Articular chondrocyte of knee joint (primary cell): Measurements from ENCODE around the gene PHF10. TPM values are rescaled to one million over a fixed set of nuclear protein-coding genes. Genes with fewer than 3 reads are reported as not detected.

ENCODE experiments used
- total RNA-seq: library from RNA; depleted of rRNA; stranded (reverse); fragments of >200 nt; gene quantifications from 2 replicates; pipeline ENCODE4 v1.2.3, GENCODE V29; 2012

PHF10 gene
- 15.2 and 21.2 TPM in 2 replicates for total RNA-seq

GRCh38 chr6:169724494-169725124 is at the start of gene PHF10:
Gene PHF10 (minus strand): TSS chr6:169724500. CDS start chr6:169723931, 569 bp downstream.

GRCh38 chr6:169751242-169752073 is 27.2 kb upstream of the PHF10 start, which contains the start of the genes DYNLT2 and ERMARD:
Gene DYNLT2 (minus strand): TSS chr6:169751572. CDS start chr6:169751458, 114 bp downstream.
Gene ERMARD (plus strand): TSS chr6:169751622. CDS start chr6:169751658, 36 bp downstream.

DNA sequence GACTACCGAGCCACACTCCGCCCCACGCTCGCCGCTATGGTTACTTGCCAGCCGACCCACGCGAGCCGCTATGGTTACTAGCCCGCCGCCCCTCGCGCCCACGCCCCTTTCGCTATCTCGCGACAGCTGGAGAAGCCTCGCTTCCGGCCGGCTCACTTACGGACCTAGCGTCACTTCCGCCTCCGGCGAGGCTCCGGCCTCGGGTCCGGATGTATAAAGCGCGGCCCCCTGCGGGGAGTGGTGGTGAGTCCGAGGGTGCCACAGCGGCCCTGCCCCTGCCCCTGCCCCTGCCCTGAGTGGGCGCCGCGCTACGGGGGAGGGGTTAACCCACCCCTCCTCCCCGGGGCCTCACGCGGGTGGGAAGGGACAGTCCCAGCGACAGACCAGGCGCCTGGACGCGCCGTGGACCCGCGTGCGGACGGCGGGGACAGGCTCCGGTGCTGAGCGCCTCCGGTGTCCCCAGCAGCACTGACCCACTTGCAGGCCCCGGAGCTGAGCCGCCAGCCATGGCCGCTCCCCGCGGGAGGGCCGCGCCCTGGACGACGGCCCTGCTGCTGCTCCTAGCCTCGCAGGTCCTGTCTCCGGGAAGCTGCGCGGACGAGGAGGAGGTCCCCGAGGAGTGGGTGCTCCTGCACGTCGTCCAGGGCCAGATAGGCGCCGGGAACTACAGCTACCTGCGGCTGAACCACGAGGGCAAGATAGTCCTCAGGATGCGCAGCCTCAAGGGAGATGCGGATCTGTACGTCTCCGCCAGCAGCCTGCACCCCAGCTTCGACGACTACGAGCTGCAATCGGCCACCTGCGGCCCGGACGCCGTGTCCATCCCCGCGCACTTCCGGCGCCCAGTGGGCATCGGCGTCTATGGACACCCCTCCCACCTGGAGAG is 22.1 kb downstream of the PHF10 start, which contains the start of the genes C6orf120 and WDR27:
C6orf120 (plus strand) TSS at position 173 of the 886 bp plus-strand sequence; CDS start at position 507, 334 bp downstream.
WDR27 (minus strand) TSS at position 76 of the 886 bp plus-strand sequence. CDS start 13,024 bp downstream, outside the sequence.

Other genes with a start within 250 kb of the PHF10 start
- 25.2 and 28.5 TPM in 2 replicates for gene WDR27, start 22.5 kb downstream of the PHF10 start, total RNA-seq
- 48.7 and 52.8 TPM in 2 replicates for gene C6orf120, start 22.4 kb downstream of the PHF10 start, total RNA-seq
- gene DYNLT2, start 27.1 kb upstream of the PHF10 start, total RNA-seq, result 1.5 and 2.1 TPM in 2 replicates
- gene ERMARD, start 27.1 kb upstream of the PHF10 start, total RNA-seq, result 20.9 and 26.5 TPM in 2 replicates